Measurements from ENCODE around the gene XXYLT1.

DNA sequence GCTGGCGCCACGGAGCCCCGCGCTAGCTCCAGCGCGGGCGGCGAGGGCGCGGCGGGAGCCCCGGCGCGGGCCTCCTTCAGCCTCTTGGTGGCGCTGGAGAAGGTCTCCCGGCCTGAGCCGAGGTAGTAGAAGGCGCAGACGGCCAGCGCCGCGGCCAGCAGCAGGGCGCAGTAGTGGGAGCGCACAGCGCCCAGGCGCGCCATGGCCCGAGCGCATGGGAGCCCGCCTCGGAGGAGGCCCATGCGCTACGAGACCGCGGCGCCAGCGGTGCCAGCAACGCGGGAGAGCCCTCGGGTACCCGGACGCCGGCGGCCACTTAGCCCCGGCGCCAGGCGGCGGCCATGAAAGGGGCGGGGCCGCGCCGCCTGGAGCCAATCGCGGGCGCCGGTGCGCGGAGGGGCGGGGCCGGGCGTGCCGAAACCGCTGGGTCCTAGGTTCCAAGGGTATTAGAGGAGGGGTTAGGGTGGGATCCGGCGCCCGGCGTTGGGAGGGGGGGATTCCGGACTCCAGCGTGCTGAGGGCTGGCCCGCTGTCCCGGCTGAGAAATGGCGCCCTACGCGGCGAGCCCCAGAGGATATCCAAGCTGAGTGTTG, at the start of gene XXYLT1:
- TF ChIP-seq, protein P1, sequence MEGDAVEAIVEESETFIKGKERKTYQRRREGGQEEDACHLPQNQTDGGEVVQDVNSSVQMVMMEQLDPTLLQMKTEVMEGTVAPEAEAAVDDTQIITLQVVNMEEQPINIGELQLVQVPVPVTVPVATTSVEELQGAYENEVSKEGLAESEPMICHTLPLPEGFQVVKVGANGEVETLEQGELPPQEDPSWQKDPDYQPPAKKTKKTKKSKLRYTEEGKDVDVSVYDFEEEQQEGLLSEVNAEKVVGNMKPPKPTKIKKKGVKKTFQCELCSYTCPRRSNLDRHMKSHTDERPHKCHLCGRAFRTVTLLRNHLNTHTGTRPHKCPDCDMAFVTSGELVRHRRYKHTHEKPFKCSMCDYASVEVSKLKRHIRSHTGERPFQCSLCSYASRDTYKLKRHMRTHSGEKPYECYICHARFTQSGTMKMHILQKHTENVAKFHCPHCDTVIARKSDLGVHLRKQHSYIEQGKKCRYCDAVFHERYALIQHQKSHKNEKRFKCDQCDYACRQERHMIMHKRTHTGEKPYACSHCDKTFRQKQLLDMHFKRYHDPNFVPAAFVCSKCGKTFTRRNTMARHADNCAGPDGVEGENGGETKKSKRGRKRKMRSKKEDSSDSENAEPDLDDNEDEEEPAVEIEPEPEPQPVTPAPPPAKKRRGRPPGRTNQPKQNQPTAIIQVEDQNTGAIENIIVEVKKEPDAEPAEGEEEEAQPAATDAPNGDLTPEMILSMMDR (IDR thresholded peaks at IDR 0.05 in 8 of 11, conservative IDR thresholded peaks at IDR 0.05 in 3 of 11), result peak in 9 of 11 experiments; percentile 7 to 79 (median 65)
- TF ChIP-seq POLR2A (IDR thresholded peaks at IDR 0.05), result no peak

Measured in spleen (tissue), 7 donors.